SK-N-SH treated with all-trans-retinoic acid at 6 μM for 48 hours (cell line): ENCODE measurements around the gene HAPSTR1.

Source experiments
- ATAC-seq: fragments of 200-7000 bp; cut with Tn5 transposase; 3 replicates; pipeline ENCODE4 v1.9.1; 2020; ENCODE audit warnings: mild to moderate bottlenecking, moderate library complexity
- ARNTL ChIP-seq: fragments of 450-650 bp; formaldehyde crosslinking; IDR thresholded peaks from 2 replicates; pipeline ENCODE4 v1.5.0; 2020; ENCODE audit warnings: low read depth, mild to moderate bottlenecking, moderate library complexity, borderline replicate concordance
- BACH2 ChIP-seq: fragments of 250-450 bp; sonication (Bioruptor Pico); IDR thresholded peaks from 2 replicates; pipeline ENCODE4 v1.9.0; 2021; ENCODE audit warnings: mild to moderate bottlenecking, borderline replicate concordance
- CREB5 ChIP-seq: fragments of 250-450 bp; sonication (Bioruptor Pico); IDR thresholded peaks from 2 replicates; pipeline ENCODE4 v1.5.1; 2020; ENCODE audit warnings: low read depth, mild to moderate bottlenecking, moderate library complexity
- CSDC2 ChIP-seq: fragments of 250-450 bp; sonication (Bioruptor Pico); IDR thresholded peaks from 2 replicates; pipeline ENCODE4 v1.5.0; 2020; ENCODE audit warnings: mild to moderate bottlenecking, moderate library complexity
- CSRNP3 ChIP-seq: fragments of 250-450 bp; sonication (Bioruptor Pico); IDR thresholded peaks from 2 replicates; pipeline ENCODE4 v1.5.1; 2021; ENCODE audit warnings: mild to moderate bottlenecking, moderate library complexity
- ESRRG ChIP-seq: fragments of 250-450 bp; sonication (Bioruptor Pico); IDR thresholded peaks from 2 replicates; pipeline ENCODE4 v1.6.1; 2021; ENCODE audit warnings: mild to moderate bottlenecking
- ISL1 ChIP-seq: fragments of 250-450 bp; sonication (Bioruptor Pico); IDR thresholded peaks from 2 replicates; pipeline ENCODE4 v2.1.2; 2022; ENCODE audit warnings: mild to moderate bottlenecking, moderate library complexity
- PATZ1 ChIP-seq: fragments of 250-450 bp; sonication (Bioruptor Pico); IDR thresholded peaks from 2 replicates; pipeline ENCODE4 v1.8.0; 2020; ENCODE audit warnings: mild to moderate bottlenecking, moderate library complexity, borderline replicate concordance
- POU6F1 ChIP-seq: fragments of 250-450 bp; sonication (Bioruptor Pico); IDR thresholded peaks from 2 replicates; pipeline ENCODE4 v1.8.0; 2021; ENCODE audit warnings: low read depth, mild to moderate bottlenecking, moderate library complexity, borderline replicate concordance
- PPARA ChIP-seq: fragments of 250-450 bp; sonication (Bioruptor Pico); IDR thresholded peaks from 2 replicates; pipeline ENCODE4 v1.5.0; 2020; ENCODE audit warnings: mild to moderate bottlenecking, borderline replicate concordance
- RARB ChIP-seq: fragments of 250-450 bp; sonication (Bioruptor Pico); IDR thresholded peaks from 2 replicates; pipeline ENCODE4 v1.8.0; 2021; ENCODE audit warnings: mild to moderate bottlenecking, moderate library complexity
- SNAI2 ChIP-seq: fragments of 250-450 bp; sonication (Bioruptor Pico); IDR thresholded peaks from 2 replicates; pipeline ENCODE4 v1.5.0; 2020; ENCODE audit warnings: mild to moderate bottlenecking, moderate library complexity
- TCF4 ChIP-seq: fragments of 250-450 bp; sonication (Bioruptor Pico); IDR thresholded peaks from 2 replicates; pipeline ENCODE4 v1.8.0; 2021; ENCODE audit warnings: mild to moderate bottlenecking, moderate library complexity, borderline replicate concordance
- TOX ChIP-seq: fragments of 250-450 bp; sonication (Bioruptor Pico); IDR thresholded peaks from 2 replicates; pipeline ENCODE4 v1.8.0; 2021; ENCODE audit warnings: mild to moderate bottlenecking, moderate library complexity, borderline replicate concordance
- ZC3H10 ChIP-seq: fragments of 250-450 bp; sonication (Bioruptor Pico); IDR thresholded peaks from 2 replicates; pipeline ENCODE4 v1.5.1; 2021; ENCODE audit warnings: mild to moderate bottlenecking, moderate library complexity
- ZFP3 ChIP-seq: fragments of 250-450 bp; sonication (Bioruptor Pico); IDR thresholded peaks from 2 replicates; pipeline ENCODE4 v1.5.0; 2020; ENCODE audit warnings: mild to moderate bottlenecking, moderate library complexity
- ZFP30 ChIP-seq: fragments of 450-650 bp; formaldehyde crosslinking; IDR thresholded peaks from 2 replicates; pipeline ENCODE4 v1.5.0; 2022; ENCODE audit warnings: mild to moderate bottlenecking, moderate library complexity
- ZNF565 ChIP-seq: fragments of 450-650 bp; formaldehyde crosslinking; conservative IDR thresholded peaks from 2 replicates; pipeline ENCODE4 v1.5.0; 2020; ENCODE audit warnings: low read depth, mild to moderate bottlenecking, moderate library complexity
- ZNF70 ChIP-seq: fragments of 450-650 bp; formaldehyde crosslinking; IDR thresholded peaks from 2 replicates; pipeline ENCODE4 v1.5.0; 2020; ENCODE audit warnings: mild to moderate bottlenecking, moderate library complexity
- TF ChIP-seq, protein P1 (sequence below): fragments of 250-450 bp; sonication (Bioruptor Pico); IDR thresholded peaks from 2 replicates; pipeline ENCODE4 v1.5.0; 2020; ENCODE audit warnings: mild to moderate bottlenecking, moderate library complexity

Gene HAPSTR1

DNA sequence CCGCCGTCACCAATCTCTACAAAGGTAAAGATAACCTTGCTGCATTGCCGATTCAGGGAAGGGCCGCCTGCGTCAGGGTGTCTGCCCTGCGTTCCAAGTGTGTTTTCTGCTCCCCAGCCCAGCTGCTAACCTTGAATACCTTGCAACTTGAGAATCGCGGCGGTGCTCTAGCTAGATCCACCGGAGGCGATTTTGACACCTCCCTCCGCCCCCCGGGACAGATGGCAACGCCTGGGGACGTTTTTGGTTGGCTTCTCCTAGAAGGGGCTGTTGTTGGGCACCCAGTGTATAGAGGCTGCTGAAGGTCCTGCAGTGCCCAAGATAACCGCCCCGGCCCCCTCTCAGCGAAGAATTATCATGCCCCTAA, 1.5 kb downstream of the HAPSTR1 start:
- no peak for ATAC-seq
- TF ChIP-seq ZNF565 (CRISPR knock-in tag) (no peak), SNAI2 (CRISPR knock-in tag) (no peak), CSDC2 (CRISPR knock-in tag) (no peak), TOX (CRISPR knock-in tag) (no peak), ZNF70 (no peak), ZC3H10 (CRISPR knock-in tag) (no peak), PATZ1 (CRISPR knock-in tag) (no peak), PPARA (CRISPR knock-in tag) (no peak), ZFP3 (no peak), POU6F1 (CRISPR knock-in tag) (no peak), ISL1 (CRISPR knock-in tag) (no peak), CREB5 (CRISPR knock-in tag) (no peak), CSRNP3 (no peak), ZFP30 (CRISPR knock-in tag) (no peak), ARNTL (no peak), ESRRG (CRISPR knock-in tag) (no peak), RARB (CRISPR knock-in tag) (no peak), TCF4 (CRISPR knock-in tag) (no peak)
- TF ChIP-seq, protein P1, sequence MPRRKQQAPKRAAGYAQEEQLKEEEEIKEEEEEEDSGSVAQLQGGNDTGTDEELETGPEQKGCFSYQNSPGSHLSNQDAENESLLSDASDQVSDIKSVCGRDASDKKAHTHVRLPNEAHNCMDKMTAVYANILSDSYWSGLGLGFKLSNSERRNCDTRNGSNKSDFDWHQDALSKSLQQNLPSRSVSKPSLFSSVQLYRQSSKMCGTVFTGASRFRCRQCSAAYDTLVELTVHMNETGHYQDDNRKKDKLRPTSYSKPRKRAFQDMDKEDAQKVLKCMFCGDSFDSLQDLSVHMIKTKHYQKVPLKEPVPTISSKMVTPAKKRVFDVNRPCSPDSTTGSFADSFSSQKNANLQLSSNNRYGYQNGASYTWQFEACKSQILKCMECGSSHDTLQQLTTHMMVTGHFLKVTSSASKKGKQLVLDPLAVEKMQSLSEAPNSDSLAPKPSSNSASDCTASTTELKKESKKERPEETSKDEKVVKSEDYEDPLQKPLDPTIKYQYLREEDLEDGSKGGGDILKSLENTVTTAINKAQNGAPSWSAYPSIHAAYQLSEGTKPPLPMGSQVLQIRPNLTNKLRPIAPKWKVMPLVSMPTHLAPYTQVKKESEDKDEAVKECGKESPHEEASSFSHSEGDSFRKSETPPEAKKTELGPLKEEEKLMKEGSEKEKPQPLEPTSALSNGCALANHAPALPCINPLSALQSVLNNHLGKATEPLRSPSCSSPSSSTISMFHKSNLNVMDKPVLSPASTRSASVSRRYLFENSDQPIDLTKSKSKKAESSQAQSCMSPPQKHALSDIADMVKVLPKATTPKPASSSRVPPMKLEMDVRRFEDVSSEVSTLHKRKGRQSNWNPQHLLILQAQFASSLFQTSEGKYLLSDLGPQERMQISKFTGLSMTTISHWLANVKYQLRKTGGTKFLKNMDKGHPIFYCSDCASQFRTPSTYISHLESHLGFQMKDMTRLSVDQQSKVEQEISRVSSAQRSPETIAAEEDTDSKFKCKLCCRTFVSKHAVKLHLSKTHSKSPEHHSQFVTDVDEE (CRISPR knock-in tag) = no peak

- TF ChIP-seq TCF4 (CRISPR knock-in tag) = no peak
- TF ChIP-seq POU6F1 (CRISPR knock-in tag) = no peak
- TF ChIP-seq ZC3H10 (CRISPR knock-in tag) = no peak
- no peak for TF ChIP-seq ZFP3
- no peak for TF ChIP-seq BACH2 (CRISPR knock-in tag)
- no peak for TF ChIP-seq RARB (CRISPR knock-in tag)
- TF ChIP-seq CREB5 (CRISPR knock-in tag) = no peak
- TF ChIP-seq ESRRG (CRISPR knock-in tag) = no peak
- no peak for TF ChIP-seq ZNF70
- no peak for ATAC-seq
These were observed 2.8 kb downstream of the HAPSTR1 start for GRCh38 chr16:9094011-9094846.
